WERI-Rb-1 (cell line): ENCODE measurements around the gene MAPK11.

Source experiments
- DNase-seq: peaks from one replicate; pipeline ENCODE4 v3.0.0-alpha.2; 2020
- H3K27ac ChIP-seq: fragments of 250-450 bp; sonication (Bioruptor Pico); 2 replicates; pipeline ENCODE4 v1.5.1; 2020; ENCODE audit warnings: mild to moderate bottlenecking, moderate library complexity
- H3K27me3 ChIP-seq: fragments of 250-450 bp; sonication (Bioruptor Pico); 2 replicates; pipeline ENCODE4 v1.5.1; 2021; ENCODE audit warnings: mild to moderate bottlenecking, low read depth, moderate library complexity; ENCODE audit not compliant: insufficient read depth, severe bottlenecking
- H3K36me3 ChIP-seq: fragments of 250-450 bp; sonication (Bioruptor Pico); 2 replicates; pipeline ENCODE4 v1.5.1; 2020; ENCODE audit warnings: mild to moderate bottlenecking, moderate library complexity
- H3K4me3 ChIP-seq: 2 replicates; pipeline ENCODE4 v1.5.1; 2011; ENCODE audit warnings: low read depth, mild to moderate bottlenecking, control low read depth, low read length
- H3K9me3 ChIP-seq: fragments of 250-450 bp; sonication (Bioruptor Pico); 2 replicates; pipeline ENCODE4 v1.5.1; 2021; ENCODE audit warnings: mild to moderate bottlenecking, moderate library complexity; ENCODE audit not compliant: severe bottlenecking
- TF ChIP-seq, protein P1 (sequence below): IDR thresholded peaks from 2 replicates; pipeline ENCODE4 v1.5.1; 2011; ENCODE audit warnings: low read depth, mild to moderate bottlenecking, control low read depth, inconsistent platforms, low read length

Gene MAPK11

GRCh38 chr22:50250249-50250554, 20.0 kb downstream of the MAPK11 start:
- H3K4me3 ChIP-seq = peak overlapping the region; percentile 70
- peaks cover 55% of the 10 kb centered on the region for H3K36me3 ChIP-seq
- H3K27ac ChIP-seq = peak overlapping the region; percentile 68
- TF ChIP-seq, protein P1, sequence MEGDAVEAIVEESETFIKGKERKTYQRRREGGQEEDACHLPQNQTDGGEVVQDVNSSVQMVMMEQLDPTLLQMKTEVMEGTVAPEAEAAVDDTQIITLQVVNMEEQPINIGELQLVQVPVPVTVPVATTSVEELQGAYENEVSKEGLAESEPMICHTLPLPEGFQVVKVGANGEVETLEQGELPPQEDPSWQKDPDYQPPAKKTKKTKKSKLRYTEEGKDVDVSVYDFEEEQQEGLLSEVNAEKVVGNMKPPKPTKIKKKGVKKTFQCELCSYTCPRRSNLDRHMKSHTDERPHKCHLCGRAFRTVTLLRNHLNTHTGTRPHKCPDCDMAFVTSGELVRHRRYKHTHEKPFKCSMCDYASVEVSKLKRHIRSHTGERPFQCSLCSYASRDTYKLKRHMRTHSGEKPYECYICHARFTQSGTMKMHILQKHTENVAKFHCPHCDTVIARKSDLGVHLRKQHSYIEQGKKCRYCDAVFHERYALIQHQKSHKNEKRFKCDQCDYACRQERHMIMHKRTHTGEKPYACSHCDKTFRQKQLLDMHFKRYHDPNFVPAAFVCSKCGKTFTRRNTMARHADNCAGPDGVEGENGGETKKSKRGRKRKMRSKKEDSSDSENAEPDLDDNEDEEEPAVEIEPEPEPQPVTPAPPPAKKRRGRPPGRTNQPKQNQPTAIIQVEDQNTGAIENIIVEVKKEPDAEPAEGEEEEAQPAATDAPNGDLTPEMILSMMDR = no peak
- no peaks in the 10 kb centered on the region for H3K9me3 ChIP-seq
- no peaks in the 10 kb centered on the region for H3K27me3 ChIP-seq
- DNase-seq = no peak

DNA sequence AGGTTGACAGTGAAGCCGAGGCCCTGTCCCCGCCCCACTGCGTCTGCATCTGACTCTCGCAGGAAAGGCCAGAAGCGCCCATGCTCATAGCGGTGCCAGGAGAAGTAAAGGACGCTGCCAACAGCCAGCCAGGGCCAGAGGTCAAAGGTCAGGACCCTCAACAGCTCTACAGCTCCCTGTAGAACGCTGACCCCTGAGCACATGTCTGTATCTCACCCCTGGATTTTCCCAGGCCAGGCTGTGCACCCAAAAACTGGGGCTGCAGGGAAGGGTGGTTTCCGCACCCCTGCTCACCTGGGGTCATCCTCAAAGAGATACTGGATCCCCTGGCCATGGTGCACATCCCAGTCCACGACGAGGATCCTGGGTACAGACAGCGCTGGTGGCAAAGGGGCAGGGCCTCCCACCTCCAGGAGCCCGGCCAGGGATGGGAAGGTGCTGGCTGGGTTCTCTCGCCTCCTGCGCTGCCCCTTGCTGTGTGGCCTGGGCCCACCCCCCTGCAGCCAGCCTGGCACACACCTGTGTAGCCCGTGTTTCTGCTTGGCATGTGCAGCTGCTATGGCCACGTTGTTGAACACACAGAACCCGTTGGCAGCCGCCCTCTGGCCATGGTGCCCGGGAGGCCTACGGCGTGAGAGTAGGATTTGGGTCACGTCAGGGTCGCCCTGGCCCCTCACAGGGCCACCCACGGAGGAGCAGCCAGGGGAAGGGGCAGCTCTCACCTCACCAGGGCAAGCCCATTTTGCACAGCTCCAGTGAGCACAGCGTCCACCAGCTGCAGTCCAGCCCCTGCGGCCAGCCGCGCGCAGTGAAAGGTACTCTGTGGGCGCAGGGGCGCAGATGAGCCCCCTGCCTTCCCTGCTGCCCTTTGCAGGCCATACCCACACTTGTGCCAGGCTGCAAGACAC, 20.6 kb downstream of the MAPK11 start:
- Histone ChIP-seq H3K27ac (no peak overlapping the region), H3K36me3 (peaks cover 49% of the 10 kb centered on the region), H3K4me3 (peak overlapping the region; percentile 70), H3K27me3 (no peaks in the 10 kb centered on the region), H3K9me3 (no peaks in the 10 kb centered on the region)
- DNase-seq = no peak
- TF ChIP-seq, protein P1 = no peak

DNA sequence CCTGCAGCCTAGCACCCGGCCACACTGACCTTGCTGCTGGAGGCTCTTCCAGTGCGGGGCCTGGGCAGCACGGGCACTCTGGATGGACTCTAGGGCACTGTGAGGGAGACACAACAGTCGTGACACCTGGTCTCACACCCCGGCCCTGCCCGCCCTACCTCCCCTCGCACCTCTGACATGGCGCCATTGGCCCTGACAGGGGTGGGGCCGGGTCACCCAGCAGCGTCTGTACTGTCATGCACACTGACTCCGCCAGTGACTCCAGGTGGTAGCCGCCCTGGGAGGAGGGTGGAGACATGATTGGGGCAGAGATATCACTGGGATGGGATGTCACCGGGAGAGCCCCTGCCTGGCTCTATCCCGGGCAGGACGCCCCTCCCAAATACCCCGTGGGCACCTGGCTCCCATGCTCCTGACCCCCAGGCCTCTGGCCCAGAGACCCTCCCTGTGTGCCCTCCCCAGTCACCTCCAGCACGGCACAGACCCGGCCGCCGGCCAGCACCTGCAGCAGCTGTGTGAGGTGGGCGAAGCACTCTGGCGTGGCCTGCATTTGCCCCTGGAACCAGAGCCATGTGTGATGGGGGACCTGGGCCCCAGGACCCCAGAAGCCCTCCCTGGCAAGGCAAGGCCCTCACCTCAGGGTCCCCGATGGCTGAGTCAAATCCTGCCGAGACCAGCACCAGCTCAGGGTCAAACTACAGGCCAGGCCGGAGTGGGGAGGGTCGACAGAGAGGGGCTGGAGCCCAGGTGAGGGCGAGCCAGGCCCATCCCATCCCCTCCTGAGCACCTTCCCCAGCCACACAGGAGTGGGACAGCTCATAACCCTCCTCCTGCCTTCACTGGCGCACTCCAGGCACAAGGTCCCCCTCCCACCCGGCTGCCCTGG, 21.7 kb downstream of the MAPK11 start:
- TF ChIP-seq, protein P1 = no peak
- Histone ChIP-seq H3K4me3 (no peak overlapping the region), H3K9me3 (no peaks in the 10 kb centered on the region), H3K36me3 (peaks cover 39% of the 10 kb centered on the region), H3K27ac (no peak overlapping the region), H3K27me3 (no peaks in the 10 kb centered on the region)
- DNase-seq = no peak

DNA sequence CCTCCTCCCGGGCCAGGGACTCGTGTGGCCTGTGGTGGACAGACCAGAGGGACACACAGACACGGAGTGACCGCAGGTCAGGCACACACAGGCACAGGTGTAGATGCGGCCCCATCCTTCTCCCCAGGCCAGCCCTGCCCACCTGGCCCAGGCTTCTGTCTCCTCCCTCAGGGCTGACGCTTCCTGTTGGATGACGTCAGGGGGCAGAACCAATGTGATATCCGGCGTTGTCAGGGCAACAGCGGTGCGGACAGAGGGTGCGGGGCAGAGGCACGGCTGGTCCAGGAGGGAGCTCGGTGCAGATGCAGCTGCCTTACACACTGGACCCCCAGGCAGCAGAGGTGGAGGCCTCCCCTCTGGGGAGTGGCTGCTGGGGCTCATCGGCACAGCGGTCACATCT, 22.4 kb downstream of the MAPK11 start:
- H3K27me3 ChIP-seq = no peaks in the 10 kb centered on the region
- no peak overlapping the region for H3K4me3 ChIP-seq
- TF ChIP-seq, protein P1 = no peak
- H3K27ac ChIP-seq = no peak overlapping the region
- peaks cover 36% of the 10 kb centered on the region for H3K36me3 ChIP-seq
- no peaks in the 10 kb centered on the region for H3K9me3 ChIP-seq
- no peak for DNase-seq

- Histone ChIP-seq H3K9me3 (no peaks in the 10 kb centered on the region), H3K27ac (no peak overlapping the region), H3K36me3 (peaks cover 36% of the 10 kb centered on the region), H3K4me3 (no peak overlapping the region), H3K27me3 (no peaks in the 10 kb centered on the region)
- no peak for DNase-seq
- TF ChIP-seq, protein P1 = no peak
Measured at GRCh38 chr22:50246242-50247175, 23.7 kb downstream of the MAPK11 start.
